ENCODE measurements around the gene MCF2L. TPM values are rescaled to one million over a fixed set of nuclear protein-coding genes. Genes with fewer than 3 reads are reported as not detected.
A peak's percentile ranks its signal among the peaks of the same experiment; 100 is the strongest.

Gene MCF2L
- total and polyA plus RNA-seq, 7 donors = 9.1 to 40.5 (median 20.3) TPM

DNA sequence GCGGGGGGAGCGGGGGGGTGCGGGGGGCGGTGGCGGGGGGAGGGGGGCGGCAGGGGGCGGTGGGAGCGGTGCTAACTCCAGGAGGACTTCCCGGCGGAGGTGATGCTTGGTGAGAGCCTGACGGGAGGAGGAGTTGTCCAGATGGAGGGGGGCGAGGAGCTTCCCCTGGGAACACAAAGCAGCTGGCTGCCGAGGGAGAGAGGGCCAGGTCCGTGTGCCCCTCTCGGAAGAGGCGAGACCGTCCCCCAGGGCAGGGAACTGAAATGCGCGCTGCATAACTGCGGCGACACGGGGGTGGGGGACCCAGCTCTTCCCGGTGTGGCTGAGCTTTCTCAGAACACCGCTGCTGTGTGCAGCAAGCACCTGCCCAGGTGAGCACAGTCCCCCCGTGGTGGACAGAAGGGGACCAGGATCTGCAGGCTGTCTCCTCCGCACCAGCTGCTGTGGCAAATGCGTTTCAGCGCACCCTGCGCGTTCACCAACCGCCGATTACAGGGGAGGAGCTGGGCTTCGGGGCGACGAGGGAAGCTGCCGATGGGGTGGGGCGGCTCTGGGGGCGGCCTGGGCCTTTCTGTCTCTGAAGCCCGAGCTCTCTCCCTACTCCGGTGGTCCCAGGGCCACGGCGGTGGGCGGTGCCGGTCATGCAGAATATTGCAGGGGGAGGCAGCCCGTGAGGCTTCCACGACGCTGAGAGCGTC, 81.9 kb downstream of the MCF2L start:
- no peaks in the 10 kb centered on the region for H3K9me3 ChIP-seq
- no peak overlapping the region for H3K4me3 ChIP-seq
- H3K4me1 ChIP-seq = peaks cover 6% of the 10 kb centered on the region
- ATAC-seq (no peak), DNase-seq (peak in 1 of 2 donors; percentile 39)
- intact Hi-C loops (cut with DNase I) = no loop called here
- 55 to 59% (median 57%) methylated on average over 30 to 42 of the region's 48 CpGs for WGBS, 3 donors
- H3K27me3 ChIP-seq (ENCODE audit: insufficient read depth in 3 of 3, low read length in 2 of 3) = peaks cover 0 to 67% (median 3%) of the 10 kb centered on the region in 3 donors
- H3K36me3 ChIP-seq (ENCODE audit: insufficient read depth in 1 of 2, low read depth in 1 of 2) = no peaks in the 10 kb centered on the region
- no peak overlapping the region for H3K27ac ChIP-seq
- TF ChIP-seq, protein P1, sequence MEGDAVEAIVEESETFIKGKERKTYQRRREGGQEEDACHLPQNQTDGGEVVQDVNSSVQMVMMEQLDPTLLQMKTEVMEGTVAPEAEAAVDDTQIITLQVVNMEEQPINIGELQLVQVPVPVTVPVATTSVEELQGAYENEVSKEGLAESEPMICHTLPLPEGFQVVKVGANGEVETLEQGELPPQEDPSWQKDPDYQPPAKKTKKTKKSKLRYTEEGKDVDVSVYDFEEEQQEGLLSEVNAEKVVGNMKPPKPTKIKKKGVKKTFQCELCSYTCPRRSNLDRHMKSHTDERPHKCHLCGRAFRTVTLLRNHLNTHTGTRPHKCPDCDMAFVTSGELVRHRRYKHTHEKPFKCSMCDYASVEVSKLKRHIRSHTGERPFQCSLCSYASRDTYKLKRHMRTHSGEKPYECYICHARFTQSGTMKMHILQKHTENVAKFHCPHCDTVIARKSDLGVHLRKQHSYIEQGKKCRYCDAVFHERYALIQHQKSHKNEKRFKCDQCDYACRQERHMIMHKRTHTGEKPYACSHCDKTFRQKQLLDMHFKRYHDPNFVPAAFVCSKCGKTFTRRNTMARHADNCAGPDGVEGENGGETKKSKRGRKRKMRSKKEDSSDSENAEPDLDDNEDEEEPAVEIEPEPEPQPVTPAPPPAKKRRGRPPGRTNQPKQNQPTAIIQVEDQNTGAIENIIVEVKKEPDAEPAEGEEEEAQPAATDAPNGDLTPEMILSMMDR (IDR thresholded peaks at IDR 0.05) = no peak

DNA sequence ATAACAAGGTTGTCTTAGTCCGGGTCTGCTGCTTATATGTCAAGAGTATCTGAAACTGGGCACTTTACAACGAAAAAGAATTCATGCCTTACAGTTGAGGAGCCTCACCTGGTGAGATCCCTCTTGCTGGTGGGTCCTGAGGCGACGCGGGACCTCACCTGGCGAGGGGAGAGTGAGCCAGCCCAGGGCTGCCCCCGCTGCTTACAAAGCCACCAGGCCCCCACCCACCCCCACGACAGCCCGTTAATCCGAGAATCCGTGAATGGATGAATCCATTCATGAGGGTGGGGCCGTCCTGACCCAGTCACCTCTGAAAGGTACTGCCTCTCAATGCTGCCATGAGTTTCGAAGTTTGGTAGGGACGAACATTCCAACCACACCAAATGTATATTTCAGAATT, 82.6 kb downstream of the MCF2L start:
- DNase-seq (peak in 1 of 2 donors; percentile 37), ATAC-seq (no peak)
- WGBS, 3 donors = 89 to 96% (median 90%) methylated on average over 14 of the region's 14 CpGs
- TF ChIP-seq, protein P1 (IDR thresholded peaks at IDR 0.05) = no peak
- Histone ChIP-seq H3K27me3 (ENCODE audit: insufficient read depth in 3 of 3, low read length in 2 of 3) (peaks cover 0 to 60% (median 3%) of the 10 kb centered on the region in 3 donors), H3K27ac (no peak overlapping the region), H3K9me3 (no peaks in the 10 kb centered on the region), H3K4me1 (peaks cover 6% of the 10 kb centered on the region), H3K36me3 (ENCODE audit: insufficient read depth in 1 of 2, low read depth in 1 of 2) (no peaks in the 10 kb centered on the region), H3K4me3 (no peak overlapping the region)
- intact Hi-C loops (cut with DNase I) = no loop called here

DNA sequence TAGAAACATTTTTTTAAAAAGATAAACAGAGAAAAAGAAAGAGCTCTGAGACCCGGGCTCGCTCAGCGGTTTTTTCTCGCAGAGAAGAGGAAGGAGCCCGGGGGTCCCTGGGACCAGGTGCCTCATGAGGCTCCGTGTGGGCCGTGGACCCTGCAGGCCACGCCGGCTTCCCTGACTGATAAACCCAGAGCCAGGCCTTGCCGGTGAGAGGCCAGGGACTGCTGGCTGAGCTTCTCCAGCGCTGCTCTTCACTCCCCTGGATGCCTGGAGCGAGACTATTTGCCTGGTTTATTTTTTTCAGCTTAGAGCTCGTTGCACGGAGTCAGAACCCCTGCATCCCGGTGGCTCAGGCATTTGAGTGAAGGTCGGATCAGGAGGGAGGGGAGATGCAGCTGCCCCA, 83.2 kb downstream of the MCF2L start:
- peak in 1 of 2 donors; percentile 33 for DNase-seq
- WGBS, 3 donors = 81 to 86% (median 82%) methylated on average over 16 of the region's 16 CpGs
- H3K27me3 ChIP-seq (ENCODE audit: insufficient read depth in 3 of 3, low read length in 2 of 3) = peaks cover 0 to 54% (median 0%) of the 10 kb centered on the region in 3 donors
- TF ChIP-seq, protein P1 (IDR thresholded peaks at IDR 0.05) = no peak
- H3K36me3 ChIP-seq (ENCODE audit: insufficient read depth in 1 of 2, low read depth in 1 of 2) = no peaks in the 10 kb centered on the region
- no peak overlapping the region for H3K4me3 ChIP-seq
- no peak for ATAC-seq
- intact Hi-C loops (cut with DNase I) = no loop called here
- no peak overlapping the region for H3K27ac ChIP-seq
- H3K4me1 ChIP-seq = peaks cover 6% of the 10 kb centered on the region
- no peaks in the 10 kb centered on the region for H3K9me3 ChIP-seq

DNA sequence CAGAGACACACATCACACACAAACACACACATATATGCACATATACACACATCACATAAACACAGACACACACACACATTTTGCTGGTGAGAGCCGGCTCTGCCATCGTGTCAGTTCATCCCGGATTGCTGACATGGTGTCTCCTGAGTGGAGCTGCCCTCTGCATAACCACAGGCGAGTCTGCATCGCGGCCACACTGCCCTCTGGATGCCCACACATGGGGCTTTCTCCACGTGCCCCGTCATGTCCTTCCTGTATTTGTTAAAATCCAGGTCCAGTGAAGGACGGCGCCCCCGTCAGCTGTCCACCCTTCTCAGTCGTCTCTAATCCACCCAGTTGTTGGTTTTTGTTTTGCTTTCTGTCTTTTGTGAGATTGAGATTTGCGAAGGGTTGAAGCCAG, 84.0 kb downstream of the MCF2L start:
- DNase-seq (peak in 1 of 2 donors; percentile 19), ATAC-seq (no peak)
- intact Hi-C loops (cut with DNase I) = no loop called here
- TF ChIP-seq, protein P1 (IDR thresholded peaks at IDR 0.05) = no peak
- Histone ChIP-seq H3K9me3 (no peaks in the 10 kb centered on the region), H3K36me3 (ENCODE audit: insufficient read depth in 1 of 2, low read depth in 1 of 2) (no peaks in the 10 kb centered on the region), H3K4me3 (no peak overlapping the region), H3K4me1 (peaks cover 6% of the 10 kb centered on the region), H3K27me3 (ENCODE audit: insufficient read depth in 3 of 3, low read length in 2 of 3) (peaks cover 0 to 46% (median 0%) of the 10 kb centered on the region in 3 donors), H3K27ac (no peak overlapping the region)
- 72 to 73% (median 72%) methylated on average over 13 of the region's 13 CpGs for WGBS, 3 donors

Data from psoas muscle (tissue), 8 donors.